Neural progenitor cell (in vitro differentiated cells): ENCODE data around the gene RPL3. TPM values are rescaled to one million over a fixed set of nuclear protein-coding genes. Genes with fewer than 3 reads are reported as not detected.
"Not testable (repeated sequence)": the region's sequence is repeated elsewhere in the genome, so short reads cannot be mapped to it uniquely, and the experiment has no call there.

Experiments used
- DNase-seq: peaks from one replicate; pipeline ENCODE4 v3.0.0-alpha.2; 2016; ENCODE audit warnings: low spot score
- H2AFZ ChIP-seq: fragments of 200-600 bp; sonication (generic); replicated peaks from 2 replicates; pipeline ENCODE4 v1.6.1; 2016; ENCODE audit warnings: antibody characterized with exemption
- H3F3A ChIP-seq: fragments of 200-600 bp; sonication (generic); 2 replicates; pipeline ENCODE4 v1.6.1; 2016; ENCODE audit warnings: antibody characterized with exemption, low read depth
- H3K27ac ChIP-seq: fragments of 200-600 bp; sonication (generic); 2 replicates; pipeline ENCODE4 v1.5.1; 2016; ENCODE audit warnings: mild to moderate bottlenecking
- H3K27me3 ChIP-seq: fragments of 200-600 bp; sonication (generic); 2 replicates; pipeline ENCODE4 v1.6.1; 2016; ENCODE audit warnings: mild to moderate bottlenecking, moderate library complexity
- H3K36me3 ChIP-seq: fragments of 200-600 bp; sonication (generic); 2 replicates; pipeline ENCODE4 v1.5.1; 2016
- H3K4me1 ChIP-seq: fragments of 200-600 bp; sonication (generic); 2 replicates; pipeline ENCODE4 v1.6.1; 2016; ENCODE audit warnings: mixed run types
- H3K4me2 ChIP-seq: fragments of 200-600 bp; sonication (generic); 2 replicates; pipeline ENCODE4 v1.6.1; 2016
- H3K4me3 ChIP-seq: fragments of 200-600 bp; sonication (generic); 2 replicates; pipeline ENCODE4 v1.5.1; 2016
- H3K79me2 ChIP-seq: fragments of 200-600 bp; sonication (generic); 2 replicates; pipeline ENCODE4 v1.6.1; 2016; ENCODE audit warnings: low read depth
- H3K9ac ChIP-seq: fragments of 200-600 bp; sonication (generic); 2 replicates; pipeline ENCODE4 v1.6.1; 2016
- H3K9me3 ChIP-seq: fragments of 200-600 bp; sonication (generic); 2 replicates; pipeline ENCODE4 v1.5.1; 2016; ENCODE audit warnings: low read depth
- H4K20me1 ChIP-seq: fragments of 200-600 bp; sonication (generic); 2 replicates; pipeline ENCODE4 v1.6.1; 2016; ENCODE audit warnings: low read depth
- H3K27ac Mint-ChIP-seq: 3 replicates; pipeline ENCODE4 v1.8.0; 2021; ENCODE audit warnings: mixed read lengths
- H3K27me3 Mint-ChIP-seq: 2 replicates; pipeline ENCODE4 v1.8.0; 2022; ENCODE audit warnings: low read depth, mild to moderate bottlenecking, inconsistent platforms, moderate library complexity, mixed read lengths; ENCODE audit not compliant: insufficient read depth
- H3K36me3 Mint-ChIP-seq: 3 replicates; pipeline ENCODE4 v1.8.0; 2021; ENCODE audit warnings: mixed read lengths
- H3K4me1 Mint-ChIP-seq: 3 replicates; pipeline ENCODE4 v1.8.0; 2021; ENCODE audit warnings: mixed read lengths
- H3K4me3 Mint-ChIP-seq: 3 replicates; pipeline ENCODE4 v1.8.0; 2021; ENCODE audit warnings: mild to moderate bottlenecking, moderate library complexity, mixed read lengths
- H3K9me3 Mint-ChIP-seq: 3 replicates; pipeline ENCODE4 v1.8.0; 2020; ENCODE audit warnings: mixed read lengths
- EZH2 ChIP-seq: fragments of 200-600 bp; sonication (generic); IDR thresholded peaks from 2 replicates; pipeline ENCODE4 v1.6.1; 2017; ENCODE audit warnings: antibody characterized with exemption, mild to moderate bottlenecking, moderate library complexity
- EZH2phosphoT487 ChIP-seq: fragments of 200-600 bp; sonication (generic); IDR thresholded peaks from 2 replicates; pipeline ENCODE4 v1.6.1; 2017; ENCODE audit warnings: antibody characterized with exemption
- total RNA-seq: library from RNA; depleted of rRNA; stranded (reverse); fragments of >200 nt; gene quantifications from 2 replicates; pipeline ENCODE4 v1.2.3, GENCODE V29; 2015; ENCODE audit warnings: low replicate concordance
- TF ChIP-seq, protein P1 (sequence below): fragments of 200-600 bp; sonication (generic); IDR thresholded peaks from 2 replicates; pipeline ENCODE4 v1.5.1; 2017; ENCODE audit warnings: antibody characterized with exemption, mild to moderate bottlenecking

Gene RPL3
- total RNA-seq, 1 donor from 2014 or later: 3,021 TPM

DNA sequence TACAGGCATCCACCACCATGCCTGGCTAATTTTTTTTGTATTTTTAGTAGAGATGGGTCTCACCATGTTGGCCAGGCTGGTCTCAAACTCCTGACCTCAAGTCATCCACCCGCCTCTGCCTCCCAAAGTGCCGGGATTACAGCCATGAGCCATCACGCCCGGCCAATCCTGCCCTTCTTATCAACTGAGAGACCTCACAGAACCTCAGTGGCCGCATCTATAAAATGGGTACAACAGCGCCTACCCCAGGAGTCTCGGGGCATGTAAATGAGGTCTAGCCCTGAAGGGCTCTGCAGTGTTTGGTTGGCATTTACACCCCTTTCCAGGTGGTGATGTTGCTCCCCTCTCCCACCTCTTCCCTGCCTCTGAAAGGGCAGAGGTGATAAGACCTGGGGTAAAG, 42.1 kb upstream of the RPL3 start:
- Mint-ChIP-seq H3K4me3 (no peak overlapping the region), H3K27ac (no peak overlapping the region), H3K27me3 (peaks cover 2% of the 10 kb centered on the region), H3K4me1 (peaks cover 35% of the 10 kb centered on the region), H3K9me3 (no peaks in the 10 kb centered on the region), H3K36me3 (peaks cover 15% of the 10 kb centered on the region)
- Histone ChIP-seq H3K27me3 (no peaks in the 10 kb centered on the region), H3K9ac (no peak overlapping the region), H3K4me3 (no peak overlapping the region), H4K20me1 (peaks cover 39% of the 10 kb centered on the region), H3K79me2 (no peaks in the 10 kb centered on the region), H3F3A (peaks cover 11% of the 10 kb centered on the region), H3K4me1 (peaks cover 13% of the 10 kb centered on the region), H3K4me2 (no peak overlapping the region), H3K36me3 (no peaks in the 10 kb centered on the region), H3K9me3 (no peaks in the 10 kb centered on the region), H3K27ac (no peak overlapping the region), H2AFZ (no peak overlapping the region)
- TF ChIP-seq EZH2 (no peak), EZH2phosphoT487 (no peak)
- TF ChIP-seq, protein P1, sequence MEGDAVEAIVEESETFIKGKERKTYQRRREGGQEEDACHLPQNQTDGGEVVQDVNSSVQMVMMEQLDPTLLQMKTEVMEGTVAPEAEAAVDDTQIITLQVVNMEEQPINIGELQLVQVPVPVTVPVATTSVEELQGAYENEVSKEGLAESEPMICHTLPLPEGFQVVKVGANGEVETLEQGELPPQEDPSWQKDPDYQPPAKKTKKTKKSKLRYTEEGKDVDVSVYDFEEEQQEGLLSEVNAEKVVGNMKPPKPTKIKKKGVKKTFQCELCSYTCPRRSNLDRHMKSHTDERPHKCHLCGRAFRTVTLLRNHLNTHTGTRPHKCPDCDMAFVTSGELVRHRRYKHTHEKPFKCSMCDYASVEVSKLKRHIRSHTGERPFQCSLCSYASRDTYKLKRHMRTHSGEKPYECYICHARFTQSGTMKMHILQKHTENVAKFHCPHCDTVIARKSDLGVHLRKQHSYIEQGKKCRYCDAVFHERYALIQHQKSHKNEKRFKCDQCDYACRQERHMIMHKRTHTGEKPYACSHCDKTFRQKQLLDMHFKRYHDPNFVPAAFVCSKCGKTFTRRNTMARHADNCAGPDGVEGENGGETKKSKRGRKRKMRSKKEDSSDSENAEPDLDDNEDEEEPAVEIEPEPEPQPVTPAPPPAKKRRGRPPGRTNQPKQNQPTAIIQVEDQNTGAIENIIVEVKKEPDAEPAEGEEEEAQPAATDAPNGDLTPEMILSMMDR: no peak
- DNase-seq: no peak

- H3K36me3 ChIP-seq: no peaks in the 10 kb centered on the region
- peaks cover 39% of the 10 kb centered on the region for H4K20me1 ChIP-seq
- peaks cover 4% of the 10 kb centered on the region for H3K27me3 Mint-ChIP-seq
- peaks cover 13% of the 10 kb centered on the region for H3K4me1 ChIP-seq
- DNase-seq: peak; percentile 41
- H3K4me3 ChIP-seq: no peak overlapping the region
- no peaks in the 10 kb centered on the region for H3K79me2 ChIP-seq
- TF ChIP-seq EZH2: no peak
- TF ChIP-seq EZH2phosphoT487: no peak
- TF ChIP-seq, protein P1: no peak
- H3K27me3 ChIP-seq: no peaks in the 10 kb centered on the region
- H3K9me3 Mint-ChIP-seq: no peaks in the 10 kb centered on the region
- H3K9me3 ChIP-seq: no peaks in the 10 kb centered on the region
- no peak overlapping the region for H3K27ac ChIP-seq
- no peak overlapping the region for H3K4me2 ChIP-seq
- H2AFZ ChIP-seq: no peak overlapping the region
- H3K4me3 Mint-ChIP-seq: no peak overlapping the region
- H3K36me3 Mint-ChIP-seq: peaks cover 15% of the 10 kb centered on the region
- H3K4me1 Mint-ChIP-seq: peaks cover 37% of the 10 kb centered on the region
- peaks cover 11% of the 10 kb centered on the region for H3F3A ChIP-seq
- H3K9ac ChIP-seq: no peak overlapping the region
- H3K27ac Mint-ChIP-seq: peak overlapping the region; percentile 16
These were observed 41.4 kb upstream of the RPL3 start for GRCh38 chr22:39360674-39361413.

DNA sequence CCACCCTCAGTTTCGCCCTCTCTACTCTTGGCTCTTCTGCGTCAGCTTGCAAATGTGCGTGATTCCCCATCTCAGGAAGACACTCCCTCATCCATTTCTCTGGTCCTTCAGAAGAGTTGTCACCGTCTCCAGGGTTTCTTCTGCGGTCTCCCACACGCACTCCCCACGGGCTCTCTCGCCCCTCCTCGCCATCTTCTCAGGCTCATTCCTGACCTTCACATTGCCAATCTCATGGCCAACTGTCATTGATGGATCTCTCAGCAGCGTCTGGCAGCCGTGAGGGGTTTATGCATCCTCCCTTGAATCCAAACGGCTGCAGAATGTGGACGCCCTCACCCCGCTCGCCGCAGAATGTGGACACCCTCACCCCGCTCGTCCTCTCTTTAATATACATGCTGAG, 40.8 kb upstream of the RPL3 start:
- no peaks in the 10 kb centered on the region for H3K9me3 ChIP-seq
- no peak overlapping the region for H3K9ac ChIP-seq
- H2AFZ ChIP-seq: no peak overlapping the region
- peaks cover 38% of the 10 kb centered on the region for H4K20me1 ChIP-seq
- Mint-ChIP-seq H3K27ac (peak overlapping the region; percentile 16), H3K4me3 (no peak overlapping the region), H3K36me3 (peaks cover 15% of the 10 kb centered on the region), H3K9me3 (no peaks in the 10 kb centered on the region), H3K4me1 (peaks cover 37% of the 10 kb centered on the region), H3K27me3 (peaks cover 4% of the 10 kb centered on the region)
- H3K36me3 ChIP-seq: no peaks in the 10 kb centered on the region
- no peak overlapping the region for H3K4me3 ChIP-seq
- H3K4me2 ChIP-seq: no peak overlapping the region
- H3K27me3 ChIP-seq: no peaks in the 10 kb centered on the region
- no peak for TF ChIP-seq EZH2phosphoT487
- H3K79me2 ChIP-seq: no peaks in the 10 kb centered on the region
- peaks cover 11% of the 10 kb centered on the region for H3F3A ChIP-seq
- no peak for DNase-seq
- no peak overlapping the region for H3K27ac ChIP-seq
- H3K4me1 ChIP-seq: peaks cover 13% of the 10 kb centered on the region

DNA sequence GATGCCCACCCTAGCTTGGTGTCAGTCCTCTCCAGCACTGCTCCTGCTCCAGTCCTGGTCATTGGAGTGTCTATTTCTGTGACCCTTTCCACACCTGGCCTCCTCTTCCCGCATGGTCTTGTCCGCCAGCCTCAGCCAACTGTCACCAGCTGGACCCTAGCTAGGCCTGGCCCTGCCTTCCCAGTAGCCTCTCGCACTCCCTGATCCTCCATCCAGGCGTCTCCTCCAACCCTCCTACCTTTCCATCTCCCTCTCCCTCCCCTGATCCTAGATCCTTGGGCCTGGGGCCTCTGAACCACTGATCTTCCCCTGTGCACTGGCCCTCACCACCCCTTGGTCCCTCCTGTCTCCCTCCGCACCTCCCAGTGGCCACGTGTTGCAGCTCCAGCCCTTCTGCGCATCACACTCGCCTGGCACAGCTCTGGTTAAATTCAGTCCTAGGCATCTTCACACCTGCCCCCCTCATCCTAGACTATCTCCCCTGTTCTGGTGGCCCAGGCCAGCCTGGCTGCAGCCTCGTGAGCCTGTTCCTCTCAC, 40.3 kb upstream of the RPL3 start:
- Histone ChIP-seq H3K4me3 (no peak overlapping the region), H3K79me2 (no peaks in the 10 kb centered on the region), H3K4me1 (peaks cover 13% of the 10 kb centered on the region), H3K4me2 (no peak overlapping the region), H2AFZ (no peak overlapping the region), H3K9me3 (no peaks in the 10 kb centered on the region), H3K27ac (no peak overlapping the region), H4K20me1 (peaks cover 34% of the 10 kb centered on the region), H3F3A (peaks cover 11% of the 10 kb centered on the region), H3K27me3 (no peaks in the 10 kb centered on the region), H3K9ac (no peak overlapping the region), H3K36me3 (no peaks in the 10 kb centered on the region)
- Mint-ChIP-seq H3K9me3 (no peaks in the 10 kb centered on the region), H3K27me3 (peaks cover 4% of the 10 kb centered on the region), H3K36me3 (peaks cover 15% of the 10 kb centered on the region), H3K27ac (peak overlapping the region; percentile 71), H3K4me3 (no peak overlapping the region), H3K4me1 (peaks cover 33% of the 10 kb centered on the region)
- DNase-seq: no peak
- no peak for TF ChIP-seq EZH2phosphoT487
- TF ChIP-seq, protein P1: no peak
- no peak for TF ChIP-seq EZH2

DNA sequence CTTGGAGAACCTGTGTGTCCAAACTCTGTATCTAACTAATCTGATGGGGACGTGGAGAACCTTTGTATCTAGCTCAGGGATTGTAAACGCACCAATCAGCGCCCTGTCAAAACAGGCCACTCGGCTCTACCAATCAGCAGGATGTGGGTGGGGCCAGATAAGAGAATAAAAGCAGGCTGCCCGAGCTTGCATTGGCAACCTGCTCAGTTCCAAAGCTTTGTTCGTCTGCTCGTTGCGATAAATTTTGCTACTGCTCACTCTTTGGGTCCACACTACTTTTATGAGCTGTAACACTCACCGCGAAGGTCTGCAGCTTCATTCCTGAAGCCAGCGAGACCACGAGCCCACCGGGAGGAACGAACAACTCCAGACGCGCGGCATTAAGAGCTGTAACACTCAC, 38.8 kb upstream of the RPL3 start:
- H3K9ac ChIP-seq, H3K36me3 ChIP-seq, DNase-seq, H3K27me3 Mint-ChIP-seq, H3K27ac ChIP-seq, H3K4me2 ChIP-seq, H3K79me2 ChIP-seq, H3K27me3 ChIP-seq, H3K9me3 Mint-ChIP-seq, H3K4me1 ChIP-seq, H3K4me3 ChIP-seq, H3K9me3 ChIP-seq, H2AFZ ChIP-seq, H3F3A ChIP-seq: not testable (repeated sequence)
- peak overlapping the region; percentile 27 for H3K4me3 Mint-ChIP-seq
- peaks cover 20% of the 10 kb centered on the region for H4K20me1 ChIP-seq
- peak overlapping the region; percentile 57 for H3K27ac Mint-ChIP-seq
- H3K36me3 Mint-ChIP-seq: peaks cover 15% of the 10 kb centered on the region
- peaks cover 25% of the 10 kb centered on the region for H3K4me1 Mint-ChIP-seq
